CD4-positive, alpha-beta T cell treated with Interleukin-15 for 1 hour (primary cell): Measurements from ENCODE around the gene MNT.

Experiments used
- DNase-seq: peaks from one replicate; pipeline ENCODE4 v3.0.0-alpha.2; 2020

Gene MNT

GRCh38 chr17:2380226-2380922, 20.5 kb downstream of the MNT start:
- no peak for DNase-seq

- no peak for DNase-seq
Observed at GRCh38 chr17:2379489-2380225, 21.2 kb downstream of the MNT start.

- no peak for DNase-seq
Observed at GRCh38 chr17:2378905-2379304, 22.0 kb downstream of the MNT start.

GRCh38 chr17:2377659-2378058, 23.2 kb downstream of the MNT start:
- DNase-seq, result no peak

- DNase-seq, result no peak
Observed at GRCh38 chr17:2376107-2376506, 24.8 kb downstream of the MNT start.

- DNase-seq, result no peak
Observed at GRCh38 chr17:2375406-2375805, 25.5 kb downstream of the MNT start.

- no peak for DNase-seq
Observed at GRCh38 chr17:2374549-2375285, 26.1 kb downstream of the MNT start.

GRCh38 chr17:2373179-2373578, 27.7 kb downstream of the MNT start:
- DNase-seq, result no peak

GRCh38 chr17:2372681-2373080, 28.2 kb downstream of the MNT start:
- no peak for DNase-seq

- DNase-seq, result no peak
Observed at GRCh38 chr17:2372180-2372579, 28.7 kb downstream of the MNT start.

- no peak for DNase-seq
Observed at GRCh38 chr17:2371183-2372130, 29.4 kb downstream of the MNT start.

GRCh38 chr17:2370211-2370589, 30.7 kb downstream of the MNT start:
- no peak for DNase-seq

GRCh38 chr17:2369551-2370210, 31.2 kb downstream of the MNT start:
- DNase-seq, result no peak

- DNase-seq, result no peak
Observed at GRCh38 chr17:2369039-2369438, 31.8 kb downstream of the MNT start.

GRCh38 chr17:2368359-2368758, 32.5 kb downstream of the MNT start:
- no peak for DNase-seq

- DNase-seq, result no peak
Observed at GRCh38 chr17:2366747-2367494, 33.9 kb downstream of the MNT start.

- no peak for DNase-seq
Observed at GRCh38 chr17:2365132-2365531, 35.7 kb downstream of the MNT start.

GRCh38 chr17:2364763-2365116, 36.1 kb downstream of the MNT start:
- no peak for DNase-seq

GRCh38 chr17:2363851-2364762, 36.8 kb downstream of the MNT start:
- no peak for DNase-seq

GRCh38 chr17:2363318-2363717, 37.5 kb downstream of the MNT start:
- no peak for DNase-seq
